ENCODE measurements around the gene AKT3. TPM values are rescaled to one million over a fixed set of nuclear protein-coding genes. Genes with fewer than 3 reads are reported as not detected.
"Not testable (repeated sequence)": the region's sequence is repeated elsewhere in the genome, so short reads cannot be mapped to it uniquely, and the experiment has no call there.

The AKT3 gene
- polyA plus RNA-seq, 1 experiment: 34.9 TPM

DNA sequence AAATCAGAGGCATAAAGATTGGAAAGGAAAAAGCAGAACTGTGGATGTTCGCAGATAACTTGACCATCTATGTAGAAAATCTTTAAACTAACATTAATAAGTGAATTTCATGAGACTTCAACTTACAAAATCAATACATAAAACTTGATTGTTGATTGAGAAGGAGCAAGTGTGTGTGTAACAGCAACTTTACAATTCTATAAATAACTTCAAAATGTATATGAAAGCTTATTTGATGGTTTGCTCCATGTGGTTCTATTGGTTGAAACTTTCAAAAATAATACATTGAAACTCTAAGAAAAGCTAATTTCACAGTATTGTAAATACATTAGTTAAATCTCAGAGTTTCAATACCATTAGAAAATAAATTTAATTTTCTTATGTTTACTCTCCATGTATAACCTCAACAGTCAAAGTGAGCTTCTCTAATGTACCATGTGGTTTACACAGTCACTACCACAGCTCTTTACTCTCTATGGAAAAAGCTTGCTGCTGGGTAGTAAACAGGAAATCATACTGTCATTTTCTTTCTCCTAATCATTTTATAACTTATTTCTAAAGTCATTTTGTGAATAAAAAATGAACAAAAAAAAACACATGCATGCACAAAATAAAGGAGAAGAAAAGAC is 12.0 kb downstream of the AKT3 start:
- TF ChIP-seq, protein P1, sequence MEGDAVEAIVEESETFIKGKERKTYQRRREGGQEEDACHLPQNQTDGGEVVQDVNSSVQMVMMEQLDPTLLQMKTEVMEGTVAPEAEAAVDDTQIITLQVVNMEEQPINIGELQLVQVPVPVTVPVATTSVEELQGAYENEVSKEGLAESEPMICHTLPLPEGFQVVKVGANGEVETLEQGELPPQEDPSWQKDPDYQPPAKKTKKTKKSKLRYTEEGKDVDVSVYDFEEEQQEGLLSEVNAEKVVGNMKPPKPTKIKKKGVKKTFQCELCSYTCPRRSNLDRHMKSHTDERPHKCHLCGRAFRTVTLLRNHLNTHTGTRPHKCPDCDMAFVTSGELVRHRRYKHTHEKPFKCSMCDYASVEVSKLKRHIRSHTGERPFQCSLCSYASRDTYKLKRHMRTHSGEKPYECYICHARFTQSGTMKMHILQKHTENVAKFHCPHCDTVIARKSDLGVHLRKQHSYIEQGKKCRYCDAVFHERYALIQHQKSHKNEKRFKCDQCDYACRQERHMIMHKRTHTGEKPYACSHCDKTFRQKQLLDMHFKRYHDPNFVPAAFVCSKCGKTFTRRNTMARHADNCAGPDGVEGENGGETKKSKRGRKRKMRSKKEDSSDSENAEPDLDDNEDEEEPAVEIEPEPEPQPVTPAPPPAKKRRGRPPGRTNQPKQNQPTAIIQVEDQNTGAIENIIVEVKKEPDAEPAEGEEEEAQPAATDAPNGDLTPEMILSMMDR (IDR thresholded peaks at IDR 0.05; ENCODE audit: low read depth, low read length): no peak
- ChIA-PET POLR2A (no interaction called here), CTCF (interaction anchor here (1.0 to 1.7 kb wide), 3 partner anchors 89 to 495 kb away, joined by 3 to 8 read pairs (median 4); no protein-coding TSS in a partner anchor)
- peaks cover 5% of the 10 kb centered on the region; the same call in 1 of the 2 replicates for H3K9me3 ChIP-seq (ENCODE audit: control insufficient read depth, insufficient read depth, low read length)
- H3K27ac ChIP-seq (ENCODE audit: low read depth, low read length): no peak overlapping the region
- no peak for DNase-seq (ENCODE audit: low read depth, low spot score)
- H3K4me3 ChIP-seq (ENCODE audit: low read depth, low read length): no peak overlapping the region
- no peaks in the 10 kb centered on the region for H3K27me3 ChIP-seq (ENCODE audit: control insufficient read depth, insufficient read depth, low read length)

DNA sequence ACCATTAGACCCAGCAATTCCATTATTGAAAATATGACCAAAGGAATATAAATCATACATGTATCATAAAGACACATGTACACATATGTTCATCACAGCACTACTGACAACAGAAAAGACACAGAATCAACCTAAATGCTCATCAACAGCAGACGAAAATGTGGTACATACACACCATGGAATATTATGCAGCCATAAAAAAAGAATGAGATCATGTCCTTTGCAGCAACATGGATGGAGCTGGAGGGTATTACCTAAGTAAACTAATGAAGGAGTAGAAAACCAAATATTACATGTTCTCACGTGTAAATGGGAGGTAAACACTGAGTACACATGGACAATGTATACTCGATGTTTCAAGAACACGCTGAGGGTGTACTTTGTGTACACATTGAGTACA is 15.9 kb downstream of the AKT3 start:
- DNase-seq (ENCODE audit: low read depth, low spot score): no peak
- TF ChIP-seq, protein P1 (IDR thresholded peaks at IDR 0.05; ENCODE audit: low read depth, low read length): no peak
- no peaks in the 10 kb centered on the region for H3K27me3 ChIP-seq (ENCODE audit: control insufficient read depth, insufficient read depth, low read length)
- H3K27ac ChIP-seq (ENCODE audit: low read depth, low read length): no peak overlapping the region
- peaks cover 5% of the 10 kb centered on the region; the same call in 1 of the 2 replicates for H3K9me3 ChIP-seq (ENCODE audit: control insufficient read depth, insufficient read depth, low read length)
- CTCF ChIA-PET: no interaction called here
- POLR2A ChIA-PET: no interaction called here
- no peak overlapping the region for H3K4me3 ChIP-seq (ENCODE audit: low read depth, low read length)

DNA sequence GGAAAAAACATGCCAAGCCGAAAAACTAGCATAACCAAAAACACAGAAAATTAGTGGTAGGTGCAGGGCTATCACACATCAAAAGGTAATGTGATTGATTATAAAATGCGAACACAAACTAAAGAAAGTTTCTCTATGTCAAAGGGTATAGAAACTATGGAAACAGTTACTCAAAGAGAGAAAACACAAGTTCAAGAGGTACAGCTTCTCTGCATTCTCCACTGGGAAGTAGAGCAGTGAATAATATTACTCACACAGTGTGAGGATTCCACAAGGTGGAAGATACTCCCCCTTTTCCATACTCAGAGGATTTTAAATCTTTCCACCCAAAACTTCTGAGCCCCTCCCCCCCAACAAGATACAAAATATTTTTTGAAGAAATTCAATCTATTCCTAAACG is 18.6 kb downstream of the AKT3 start:
- TF ChIP-seq, protein P1 (IDR thresholded peaks at IDR 0.05; ENCODE audit: low read depth, low read length): no peak
- H3K27me3 ChIP-seq (ENCODE audit: control insufficient read depth, insufficient read depth, low read length): no peaks in the 10 kb centered on the region
- DNase-seq (ENCODE audit: low read depth, low spot score): no peak
- H3K4me3 ChIP-seq (ENCODE audit: low read depth, low read length): no peak overlapping the region
- no peaks in the 10 kb centered on the region for H3K9me3 ChIP-seq (ENCODE audit: control insufficient read depth, insufficient read depth, low read length)
- H3K27ac ChIP-seq (ENCODE audit: low read depth, low read length): no peak overlapping the region
- CTCF ChIA-PET: no interaction called here
- POLR2A ChIA-PET: no interaction called here

DNA sequence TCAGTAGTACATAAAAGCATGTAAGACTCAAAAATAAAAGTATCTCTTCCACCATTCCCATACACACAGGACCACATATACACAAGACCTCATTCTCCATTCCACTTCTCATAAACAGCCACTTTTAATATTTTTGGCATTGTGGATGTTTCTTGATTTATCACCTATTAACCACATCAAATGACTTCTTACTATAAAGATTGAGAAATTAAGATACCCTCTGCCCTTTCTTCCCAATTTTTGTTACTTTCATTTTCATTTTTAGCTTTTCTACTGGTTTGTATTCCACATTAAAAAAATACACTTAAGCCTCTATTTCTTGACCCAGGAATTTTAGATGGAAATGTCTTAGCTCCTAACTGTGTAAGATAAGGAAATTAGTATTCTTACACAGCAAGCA is 22.8 kb downstream of the AKT3 start:
- TF ChIP-seq, protein P1 (IDR thresholded peaks at IDR 0.05; ENCODE audit: low read depth, low read length): no peak
- CTCF ChIA-PET: no interaction called here

DNA sequence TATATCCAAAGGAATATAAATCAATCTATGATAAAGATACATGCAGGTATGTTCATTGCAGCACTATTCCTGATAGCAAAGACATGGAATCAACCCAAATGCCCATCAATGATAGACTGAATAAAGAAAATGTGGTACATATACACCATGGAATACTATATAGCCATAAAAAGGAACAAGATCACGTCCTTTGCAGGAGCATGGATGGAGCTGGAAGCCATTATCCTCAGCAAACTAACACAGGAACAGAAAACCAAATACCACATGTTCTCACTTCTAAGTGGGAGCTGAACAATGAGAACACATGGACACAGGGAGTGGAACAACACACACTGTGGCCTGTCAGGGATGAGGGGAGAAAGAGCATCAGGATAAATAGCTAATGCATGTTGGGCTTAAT is 25.1 kb downstream of the AKT3 start:
- H3K4me3 ChIP-seq (ENCODE audit: low read depth, low read length); H3K27ac ChIP-seq (ENCODE audit: low read depth, low read length); CTCF ChIA-PET; DNase-seq (ENCODE audit: low read depth, low spot score); H3K9me3 ChIP-seq (ENCODE audit: control insufficient read depth, insufficient read depth, low read length); POLR2A ChIA-PET; H3K27me3 ChIP-seq (ENCODE audit: control insufficient read depth, insufficient read depth, low read length): not testable (repeated sequence)

More for the DNA sequence above, 22.8 kb downstream of the AKT3 start:
- Histone ChIP-seq H3K27ac (ENCODE audit: low read depth, low read length) (no peak overlapping the region), H3K4me3 (ENCODE audit: low read depth, low read length) (no peak overlapping the region), H3K27me3 (ENCODE audit: control insufficient read depth, insufficient read depth, low read length) (no peaks in the 10 kb centered on the region), H3K9me3 (ENCODE audit: control insufficient read depth, insufficient read depth, low read length) (no peaks in the 10 kb centered on the region)
- POLR2A ChIA-PET: no interaction called here
- DNase-seq (ENCODE audit: low read depth, low spot score): no peak
